ENCODE results near the gene CELSR1. TPM values are rescaled to one million over a fixed set of nuclear protein-coding genes. Genes with fewer than 3 reads are reported as not detected.

CELSR1 gene
- total and polyA plus RNA-seq, 2 of the 13 experiments (the other 11 are each of a cell fraction or from before 2014, with no cell fraction given): 0.78 to 1.8 TPM

DNA sequence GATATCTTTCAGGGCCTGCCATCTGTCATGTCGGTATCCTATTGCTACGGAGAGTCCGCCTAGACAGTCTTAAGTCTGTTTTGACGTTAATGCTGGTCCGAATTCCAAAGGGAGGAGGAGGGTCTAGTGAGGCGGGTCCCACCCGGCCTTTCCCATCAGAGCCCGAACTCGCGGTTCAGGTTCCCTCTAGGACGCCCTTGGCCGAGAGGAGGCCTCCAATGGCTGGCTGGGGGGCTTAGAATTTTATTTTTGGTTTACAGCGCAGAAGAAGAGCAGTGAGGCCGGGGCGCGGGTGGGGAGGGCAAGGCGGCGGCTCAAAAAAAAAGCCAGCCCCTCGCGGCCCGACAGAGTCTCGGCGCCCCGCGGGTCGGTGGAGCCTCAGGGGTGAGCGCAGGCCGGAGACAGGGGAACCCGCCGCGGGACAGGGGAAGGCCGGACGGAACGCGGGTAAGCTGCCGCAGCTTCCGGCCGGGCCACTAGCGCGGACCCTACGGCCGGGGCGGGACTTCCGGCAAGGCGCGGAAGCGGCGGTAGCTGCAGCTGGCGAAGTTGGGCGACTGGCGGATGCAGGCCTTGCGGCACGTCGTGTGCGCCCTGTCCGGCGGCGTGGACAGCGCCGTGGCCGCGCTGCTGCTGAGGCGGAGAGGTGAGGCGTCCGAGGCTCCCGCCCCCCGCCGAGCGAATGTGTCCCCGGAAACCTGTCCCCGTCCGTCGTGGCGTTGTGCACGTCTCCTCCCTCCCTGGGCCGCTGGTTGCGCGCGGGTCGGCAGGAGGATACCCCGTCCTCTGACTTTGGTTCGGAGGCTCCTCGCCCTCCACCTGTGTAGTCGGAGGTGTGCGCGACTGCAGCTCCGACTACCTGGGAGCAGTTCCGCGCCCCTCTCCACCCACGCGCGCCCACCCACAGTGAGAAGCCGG lies 202.0 kb downstream of the CELSR1 start, which contains the start of gene TRMU (continued):
- TF ChIP-seq, protein P1, sequence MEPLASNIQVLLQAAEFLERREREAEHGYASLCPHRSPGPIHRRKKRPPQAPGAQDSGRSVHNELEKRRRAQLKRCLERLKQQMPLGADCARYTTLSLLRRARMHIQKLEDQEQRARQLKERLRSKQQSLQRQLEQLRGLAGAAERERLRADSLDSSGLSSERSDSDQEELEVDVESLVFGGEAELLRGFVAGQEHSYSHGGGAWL (CRISPR knock-in tag; IDR thresholded peaks at IDR 0.05): peak; percentile 86
- TF ChIP-seq TBX3 (IDR thresholded peaks at IDR 0.05; ENCODE audit: borderline replicate concordance): no peak
- TF ChIP-seq BRD4 (CRISPR knock-in tag; IDR thresholded peaks at IDR 0.05): peak; percentile 99
- peak; percentile 86 for TF ChIP-seq ELF1 (CRISPR knock-in tag; IDR thresholded peaks at IDR 0.05)
- TF ChIP-seq RXRA (CRISPR knock-in tag; IDR thresholded peaks at IDR 0.05): peak; percentile 82
- no peak for TF ChIP-seq U2AF1 (optimal IDR thresholded peaks at IDR 0.05; ENCODE audit: low read depth, low read length)
- peak; percentile 64; the same call in 1 of the 2 replicates for TF ChIP-seq MIXL1 (CRISPR knock-in tag; IDR thresholded peaks at IDR 0.05)
- peak; percentile 90 for TF ChIP-seq HBP1 (CRISPR knock-in tag; IDR thresholded peaks at IDR 0.05; ENCODE audit: low read depth)
- TF ChIP-seq RARG (CRISPR knock-in tag; IDR thresholded peaks at IDR 0.05; ENCODE audit: low read depth): no peak
- TF ChIP-seq SIX4 (CRISPR knock-in tag; IDR thresholded peaks at IDR 0.05): peak; percentile 76; the same call in 1 of the 2 replicates
- TF ChIP-seq ZNF30 (CRISPR knock-in tag; IDR thresholded peaks at IDR 0.05): no peak
- TF ChIP-seq XBP1 (CRISPR knock-in tag; IDR thresholded peaks at IDR 0.05): peak; percentile 76; the same call in 1 of the 2 replicates
- peak; percentile 96 for TF ChIP-seq MYC (CRISPR knock-in tag; IDR thresholded peaks at IDR 0.05; ENCODE audit: borderline replicate concordance)
- TF ChIP-seq RFXANK (CRISPR knock-in tag; IDR thresholded peaks at IDR 0.05): peak; percentile 42; the same call in 1 of the 2 replicates
- peak; percentile 64; the same call in 1 of the 2 replicates for TF ChIP-seq TOE1 (CRISPR knock-in tag; IDR thresholded peaks at IDR 0.05)
- TF ChIP-seq ZBTB42 (CRISPR knock-in tag; IDR thresholded peaks at IDR 0.05): peak; percentile 61; the same call in 1 of the 2 replicates
- peak; percentile 57; the same call in 1 of the 2 replicates for TF ChIP-seq NAIF1 (CRISPR knock-in tag; IDR thresholded peaks at IDR 0.05; ENCODE audit: borderline replicate concordance)
- TF ChIP-seq ZC3H13 (CRISPR knock-in tag; IDR thresholded peaks at IDR 0.05): peak; percentile 84
- 0 out of 2 replicates have a peak, but pooled peaks have one; percentile 76 for TF ChIP-seq MTF1 (CRISPR knock-in tag; IDR thresholded peaks at IDR 0.05)
- peak; percentile 70; the same call in 1 of the 2 replicates for TF ChIP-seq NCOA2 (CRISPR knock-in tag; IDR thresholded peaks at IDR 0.05)
- peak; percentile 35 to 84; a peak in 2 of 4 replicates for TF ChIP-seq KLF16 (CRISPR knock-in tag; IDR thresholded peaks at IDR 0.05)
- no peak for TF ChIP-seq ZFYVE20 (CRISPR knock-in tag; IDR thresholded peaks at IDR 0.05; ENCODE audit: borderline replicate concordance, low read depth)
- TF ChIP-seq ZNF292 (CRISPR knock-in tag; IDR thresholded peaks at IDR 0.05; ENCODE audit: borderline replicate concordance, low read depth): 0 out of 2 replicates have a peak, but pooled peaks have one; percentile 36
- peak; percentile 69 for TF ChIP-seq ZNF891 (CRISPR knock-in tag; IDR thresholded peaks at IDR 0.05)
- TF ChIP-seq NRL (CRISPR knock-in tag; IDR thresholded peaks at IDR 0.05; ENCODE audit: borderline replicate concordance): peak; percentile 85
- TF ChIP-seq ZNF354B (CRISPR knock-in tag; IDR thresholded peaks at IDR 0.05): no peak; the same call in 1 of the 2 replicates
- TF ChIP-seq ZNF878 (CRISPR knock-in tag; IDR thresholded peaks at IDR 0.05): 0 out of 2 replicates have a peak, but pooled peaks have one; percentile 41
- TF ChIP-seq HMG20B (CRISPR knock-in tag; conservative IDR thresholded peaks at IDR 0.05): 0 out of 2 replicates have a peak, but pooled peaks have one; percentile 55
- TF ChIP-seq SP5 (CRISPR knock-in tag; IDR thresholded peaks at IDR 0.05; ENCODE audit: borderline replicate concordance, low read depth): peak; percentile 12; the same call in 1 of the 2 replicates
- peak; percentile 82; the same call in 1 of the 2 replicates for TF ChIP-seq FOXK1 (CRISPR knock-in tag; IDR thresholded peaks at IDR 0.05; ENCODE audit: borderline replicate concordance, low read depth)
- TF ChIP-seq YEATS2 (CRISPR knock-in tag; IDR thresholded peaks at IDR 0.05; ENCODE audit: borderline replicate concordance): peak; percentile 97
